Adrenal gland (tissue), 5 donors: Measurements from ENCODE around the gene LRRD1.

Source experiments
- CTCF ChIP-seq, 6 experiments: fragments of 450-650 bp in 4 of 6; fragments of 200-600 bp in 2 of 6; sonication (generic) in 1 of 6; IDR thresholded peaks; 1 replicate in 5 of 6; 2 replicates in 1 of 6; pipeline versions ENCODE4 v1.5.1 to v1.8.0; 2016 to 2021; ENCODE audit warnings: antibody characterized with exemption in 6 of 6, mild to moderate bottlenecking in 2 of 6, moderate library complexity in 1 of 6
- POLR2A ChIP-seq, 2 donors: fragments of 450-650 bp; IDR thresholded peaks; one replicate each; pipeline ENCODE4 v1.6.1; 2017; ENCODE audit warnings: antibody characterized with exemption in 2 of 2, mild to moderate bottlenecking in 2 of 2, moderate library complexity in 1 of 2
- donor health status: DM: no; HTN: no; CAD: no.

- no peak for TF ChIP-seq CTCF (IDR thresholded peaks at IDR 0.05)
- no peak for TF ChIP-seq POLR2A (IDR thresholded peaks at IDR 0.05)
These were observed 63.1 kb downstream of the LRRD1 start for GRCh38 chr7:92115821-92116220.
